ENCODE data around the gene PSD. TPM values are rescaled to one million over a fixed set of nuclear protein-coding genes. Genes with fewer than 3 reads are reported as not detected.

The PSD gene
- total and polyA plus RNA-seq, 9 of the 15 experiments (the other 6 are each of a cell fraction or from before 2014, with no cell fraction given): 0.11 to 1.7 (median 0.54) TPM; not detected in 2

- peaks cover 14 to 40% of the 10 kb centered on the region in 2 experiments; a peak in 4 of 5 replicates for H3K4me1 ChIP-seq (replicated peaks in 1 of 2; ENCODE audit: control insufficient read depth in 2 of 2, insufficient read depth in 2 of 2, low read length in 2 of 2)
- H3K9me3 ChIP-seq (replicated peaks; ENCODE audit: control insufficient read depth, insufficient read depth, low read depth, low read length): no peaks in the 10 kb centered on the region
- intact Hi-C loops (cut with micrococcal nuclease) (loop anchor here (1.0 kb wide), 2 partner anchors 85 to 189 kb away; no protein-coding TSS in a partner anchor), in situ Hi-C loops (cut with MboI) (loop anchor here (25.0 kb wide), 1 partner anchor 193 kb away; no protein-coding TSS in a partner anchor)
- no TSS peak for BruUV-seq (replicated peaks)
- no peaks in the 10 kb centered on the region for H3K27me3 ChIP-seq (ENCODE audit: control insufficient read depth in 2 of 2, insufficient read depth in 2 of 2, low read length in 2 of 2)
- H3K79me2 ChIP-seq (ENCODE audit: control insufficient read depth, insufficient read depth, low read length): peaks cover 7% of the 10 kb centered on the region; the same call in 1 of the 3 replicates
- H3K4me2 ChIP-seq (ENCODE audit: insufficient read depth, low read length): peak overlapping the region; percentile 99
- POLR2A ChIA-PET: interaction anchor here (0.6 to 1.9 kb wide), 3 partner anchors 28 to 227 kb away, joined by 3 to 6 read pairs (median 3); no protein-coding TSS in a partner anchor
- peak; percentile 87 to 93 (median 90) for DNase-seq (ENCODE audit: extremely low read depth in 1 of 4, low spot score in 3 of 4)
- H2AFZ ChIP-seq (ENCODE audit: low read depth, low read length): peak overlapping the region; percentile 88
- peak; percentile 93 for ATAC-seq
- peaks cover 12% of the 10 kb centered on the region; the same call in 1 of the 3 replicates for H3K36me3 ChIP-seq (ENCODE audit: control insufficient read depth, insufficient read depth, low read length)
- CTCF ChIA-PET (ENCODE audit: low intra/inter-chr PET ratio): interaction anchor here (0.8 to 0.9 kb wide), 3 partner anchors 29 to 85 kb away, joined by 3 to 4 read pairs (median 3); no protein-coding TSS in a partner anchor
- under 1% methylated on average over 34 of the region's 71 CpGs for WGBS (ENCODE audit: insufficient coverage, low coverage, missing lambda C conversion rate)
- no peaks in the 10 kb centered on the region for H3K9me1 ChIP-seq (ENCODE audit: control insufficient read depth, insufficient read depth, low read length)
- H3K27ac ChIP-seq (ENCODE audit: extremely low read depth, low read depth, low read length): peak overlapping the region; percentile 66
- H3K9ac ChIP-seq (ENCODE audit: insufficient read depth in 1 of 2, low read depth in 2 of 2, low read length in 2 of 2): peak overlapping the region; percentile 63 to 92; a peak in 3 of 4 replicates
- peak overlapping the region; percentile 78 for H3K4me3 ChIP-seq
- no peaks in the 10 kb centered on the region for H4K20me1 ChIP-seq (replicated peaks; ENCODE audit: control insufficient read depth, insufficient read depth, low read length)
- FAIRE-seq: peak; percentile 84
- TF ChIP-seq NBN (IDR thresholded peaks at IDR 0.05; ENCODE audit: low read depth): 0 out of 2 replicates have a peak, but pooled peaks have one; percentile 50
- TF ChIP-seq ZNF436 (CRISPR knock-in tag; IDR thresholded peaks at IDR 0.05): no peak
- peak; percentile 31; the same call in 1 of the 2 replicates for TF ChIP-seq TOE1 (IDR thresholded peaks at IDR 0.05; ENCODE audit: borderline replicate concordance)
- no peak for TF ChIP-seq TOE1 (CRISPR knock-in tag; IDR thresholded peaks at IDR 0.05; ENCODE audit: borderline replicate concordance, low read depth)
- peak; percentile 76 for TF ChIP-seq RAD21 (CRISPR knock-in tag; conservative IDR thresholded peaks at IDR 0.05 in 1 of 2, IDR thresholded peaks at IDR 0.05 in 1 of 2)
- TF ChIP-seq GTF2E2 (tag; IDR thresholded peaks at IDR 0.05): no peak
- no peak for TF ChIP-seq ZNF644 (tag; IDR thresholded peaks at IDR 0.05; ENCODE audit: low read depth)
- no peak for TF ChIP-seq MEF2A (IDR thresholded peaks at IDR 0.05; ENCODE audit: control insufficient read depth, low read depth, low read length)
- TF ChIP-seq TRIM28 (IDR thresholded peaks at IDR 0.05): no peak
- TF ChIP-seq ZBTB40 (IDR thresholded peaks at IDR 0.05): no peak; the same call in 1 of the 2 replicates
- no peak for TF ChIP-seq ZBTB40 (CRISPR knock-in tag; IDR thresholded peaks at IDR 0.05)
These were observed 24.3 kb downstream of the PSD start for GRCh38 chr10:102394079-102394800.
